ENCODE results near the gene ING3.

Gene ING3

DNA sequence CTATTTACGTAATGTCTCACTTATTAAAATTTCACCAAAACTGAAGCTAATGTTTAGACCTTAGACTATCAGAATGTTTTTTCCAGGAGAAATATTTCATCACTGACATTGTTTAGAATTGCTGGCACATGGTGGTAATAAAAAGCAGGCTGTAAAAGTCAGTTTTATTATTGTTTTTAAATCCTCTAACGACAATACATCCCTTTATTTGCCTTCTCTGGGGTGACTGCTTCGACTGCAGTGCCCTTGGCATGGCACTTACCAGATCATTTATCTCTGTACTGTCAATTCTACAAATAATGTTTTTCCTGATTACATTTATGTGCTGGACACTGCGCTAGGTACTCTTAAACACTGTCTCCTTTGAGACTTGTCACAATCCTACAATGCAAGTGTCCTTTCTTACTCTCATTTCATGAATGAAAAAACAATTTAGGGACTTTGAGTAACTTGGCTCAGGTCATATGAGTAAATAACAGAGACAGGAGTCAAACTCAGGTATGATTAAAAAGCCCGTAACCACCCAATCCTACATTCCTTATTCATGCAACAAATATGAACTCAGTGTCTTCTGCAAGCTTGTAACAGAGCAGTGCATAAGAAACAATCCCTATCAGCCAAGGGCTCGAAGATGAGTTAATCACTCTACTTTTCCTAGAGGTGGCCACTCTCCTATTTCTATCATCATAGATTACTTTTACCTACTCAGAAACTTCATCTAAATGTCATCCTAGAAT is 5.6 kb upstream of the ING3 start:
- no peak for TF ChIP-seq REST (IDR thresholded peaks at IDR 0.05; ENCODE audit: insufficient read depth in 1 of 2, low read depth in 2 of 2, low read length in 2 of 2)
- TF ChIP-seq SIN3A (IDR thresholded peaks at IDR 0.05; ENCODE audit: borderline replicate concordance, insufficient read depth, low read length) = no peak
- TF ChIP-seq FOXP2 (optimal IDR thresholded peaks at IDR 0.05; ENCODE audit: borderline replicate concordance, extremely low read depth, extremely low read length, insufficient read depth) = no peak
- no peak for TF ChIP-seq TAF1 (IDR thresholded peaks at IDR 0.05; ENCODE audit: borderline replicate concordance, insufficient read depth, low read length)
- no peak for TF ChIP-seq POLR2AphosphoS5 (IDR thresholded peaks at IDR 0.05; ENCODE audit: low read depth, low read length)

DNA sequence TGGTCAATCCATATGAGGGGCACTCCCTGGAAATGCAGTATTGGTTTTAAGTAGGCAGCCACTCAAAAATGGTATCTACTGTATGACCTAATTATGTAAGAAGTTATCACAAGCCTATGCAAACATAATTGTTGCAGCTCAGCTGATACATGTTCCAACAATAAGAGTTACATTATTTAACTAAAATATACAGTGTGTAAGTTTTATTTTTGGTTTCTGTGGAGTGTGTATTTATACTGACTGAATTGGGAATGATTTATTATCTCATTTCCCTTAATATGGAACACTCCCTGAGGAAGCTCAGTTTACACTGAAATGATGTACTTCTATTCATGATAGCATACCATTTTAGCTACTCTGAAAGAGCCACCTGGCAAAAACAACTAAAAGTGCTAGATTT is 2.6 kb upstream of the ING3 start:
- TF ChIP-seq POLR2AphosphoS5 (IDR thresholded peaks at IDR 0.05; ENCODE audit: low read depth, low read length) (no peak), REST (IDR thresholded peaks at IDR 0.05; ENCODE audit: insufficient read depth in 1 of 2, low read depth in 2 of 2, low read length in 2 of 2) (no peak), SIN3A (IDR thresholded peaks at IDR 0.05; ENCODE audit: borderline replicate concordance, insufficient read depth, low read length) (no peak), FOXP2 (optimal IDR thresholded peaks at IDR 0.05; ENCODE audit: borderline replicate concordance, extremely low read depth, extremely low read length, insufficient read depth) (no peak), TAF1 (IDR thresholded peaks at IDR 0.05; ENCODE audit: borderline replicate concordance, insufficient read depth, low read length) (no peak)

- TF ChIP-seq SIN3A (IDR thresholded peaks at IDR 0.05; ENCODE audit: borderline replicate concordance, insufficient read depth, low read length) (no peak), FOXP2 (optimal IDR thresholded peaks at IDR 0.05; ENCODE audit: borderline replicate concordance, extremely low read depth, extremely low read length, insufficient read depth) (no peak), POLR2AphosphoS5 (IDR thresholded peaks at IDR 0.05; ENCODE audit: low read depth, low read length) (no peak), TAF1 (IDR thresholded peaks at IDR 0.05; ENCODE audit: borderline replicate concordance, insufficient read depth, low read length) (no peak), REST (IDR thresholded peaks at IDR 0.05; ENCODE audit: insufficient read depth in 1 of 2, low read depth in 2 of 2, low read length in 2 of 2) (no peak)
These were observed 1.1 kb upstream of the ING3 start for GRCh38 chr7:120949393-120949911.

DNA sequence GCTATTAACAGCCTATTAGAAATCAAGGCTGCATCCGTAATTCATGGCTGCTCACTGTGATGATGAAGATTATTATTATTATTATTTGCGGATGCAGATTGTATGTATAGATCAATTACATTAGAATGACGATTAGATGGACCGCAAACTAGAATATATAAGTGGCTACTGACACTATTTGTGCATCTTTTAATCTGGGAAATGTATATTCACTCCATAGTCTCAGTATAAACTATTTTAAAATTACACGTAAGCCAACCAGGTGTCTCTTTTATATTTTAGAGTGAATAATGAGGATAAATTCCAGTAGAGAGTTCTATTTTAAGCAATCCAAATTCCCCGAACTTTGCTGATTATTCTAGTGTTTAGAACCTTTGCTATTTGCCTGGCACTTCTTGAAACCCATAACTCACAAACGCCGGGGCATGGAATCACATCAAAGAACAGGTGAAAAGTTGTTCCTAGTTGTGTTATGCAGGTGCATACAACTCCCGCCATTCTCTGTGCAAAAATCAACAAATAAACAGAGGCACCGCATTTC is 509 bp upstream of the ING3 start:
- 0 out of 2 replicates have a peak, but pooled peaks have one; percentile 36 for TF ChIP-seq SIN3A (IDR thresholded peaks at IDR 0.05; ENCODE audit: borderline replicate concordance, insufficient read depth, low read length)
- no peak for TF ChIP-seq TAF1 (IDR thresholded peaks at IDR 0.05; ENCODE audit: borderline replicate concordance, insufficient read depth, low read length)

GRCh38 chr7:120951309-120951699 is 727 bp downstream of the ING3 start:
- TF ChIP-seq REST (IDR thresholded peaks at IDR 0.05; ENCODE audit: insufficient read depth in 1 of 2, low read depth in 2 of 2, low read length in 2 of 2) (no peak), POLR2AphosphoS5 (IDR thresholded peaks at IDR 0.05; ENCODE audit: low read depth, low read length) (no peak), TAF1 (IDR thresholded peaks at IDR 0.05; ENCODE audit: borderline replicate concordance, insufficient read depth, low read length) (no peak), SIN3A (IDR thresholded peaks at IDR 0.05; ENCODE audit: borderline replicate concordance, insufficient read depth, low read length) (no peak), FOXP2 (optimal IDR thresholded peaks at IDR 0.05; ENCODE audit: borderline replicate concordance, extremely low read depth, extremely low read length, insufficient read depth) (no peak)

Measured in PFSK-1 (cell line).